NCI-H526 treated with DMSO at 0.1 percent for 48 hours (cell line): ENCODE data around the gene VCX3B.
"Not testable (repeated sequence)": the region's sequence is repeated elsewhere in the genome, so short reads cannot be mapped to it uniquely, and the experiment has no call there.

Experiments used
- DNase-seq: peaks from one replicate; lab custom pipeline; 2025; lab: John Stamatoyannopoulos, UW

Gene VCX3B

GRCh38 chrX:8464530-8464929, at the start of gene VCX3B:
VCX3B (plus strand) TSS chrX:8464830; CDS start chrX:8465451, 621 bp downstream.
- DNase-seq, result not testable (repeated sequence)

GRCh38 chrX:8418301-8418700, 46.3 kb upstream of the VCX3B start:
- DNase-seq, result no peak

- no peak for DNase-seq
Measured at GRCh38 chrX:8424912-8425311, 39.7 kb upstream of the VCX3B start.

GRCh38 chrX:8429692-8430249, 34.9 kb upstream of the VCX3B start:
- DNase-seq, result no peak

DNA sequence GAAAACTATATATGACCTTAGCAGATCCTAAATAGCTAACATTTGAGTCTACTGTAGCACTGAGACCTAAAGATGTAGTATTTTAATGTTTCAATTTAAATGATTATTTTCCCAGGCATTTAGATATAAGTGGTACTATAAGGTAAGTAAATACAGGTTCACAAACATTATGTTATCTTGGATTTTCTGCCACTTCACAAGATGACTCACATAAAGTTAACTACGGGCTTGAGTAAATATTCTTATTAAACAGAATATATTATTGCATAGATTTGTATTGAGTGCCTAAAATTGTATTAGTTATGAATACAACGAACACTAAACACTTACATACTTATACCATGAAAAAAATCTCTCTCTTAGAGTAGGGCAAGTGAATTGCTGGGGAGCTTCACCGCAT, 34.2 kb upstream of the VCX3B start:
- DNase-seq, result no peak

GRCh38 chrX:8432396-8432795, 32.2 kb upstream of the VCX3B start:
- no peak for DNase-seq

DNA sequence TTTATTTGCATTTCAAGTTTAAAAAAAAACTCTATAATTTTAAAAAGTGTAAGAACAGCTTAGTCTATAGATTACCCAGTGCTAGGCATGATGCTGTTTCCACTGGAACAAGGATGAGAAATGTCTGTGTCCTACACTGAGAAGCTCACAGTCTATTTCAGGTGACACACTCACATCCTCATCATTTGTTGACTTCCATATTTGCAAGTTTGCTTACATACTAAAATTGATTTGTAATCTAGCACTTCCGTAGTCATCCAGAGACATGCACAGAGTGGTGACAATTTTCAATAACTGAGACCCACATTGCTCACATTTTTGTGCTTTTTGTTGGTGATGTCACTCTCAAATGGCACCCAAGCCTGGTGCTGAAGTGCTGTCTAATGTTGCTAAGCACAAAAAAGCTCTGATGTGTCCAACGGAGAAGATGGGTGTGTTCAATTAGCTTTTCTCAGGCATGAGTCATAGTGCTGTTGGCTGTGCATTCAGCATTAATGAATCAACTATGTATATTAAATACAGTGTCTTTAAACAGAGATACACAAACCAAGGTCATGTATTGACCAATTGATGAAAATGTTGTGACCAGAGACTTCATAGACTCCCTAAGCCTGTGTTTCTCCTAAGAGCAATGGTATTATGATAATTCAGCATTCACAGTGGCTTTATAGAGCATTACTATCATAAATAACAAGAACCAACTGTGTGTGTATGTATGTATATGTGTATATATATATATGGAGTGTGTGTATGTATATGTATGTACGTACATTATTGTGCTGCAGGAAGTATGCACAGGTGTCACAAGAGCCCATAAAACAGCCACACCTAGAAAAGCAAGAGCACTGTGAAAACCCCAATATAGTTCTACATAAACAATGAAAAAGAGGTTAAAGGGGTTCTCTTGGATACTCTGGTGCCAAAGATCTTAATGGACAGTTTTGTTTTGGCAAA, 31.2 kb upstream of the VCX3B start:
- DNase-seq, result no peak

- no peak for DNase-seq
Measured at GRCh38 chrX:8447368-8447767, 17.3 kb upstream of the VCX3B start.

DNA sequence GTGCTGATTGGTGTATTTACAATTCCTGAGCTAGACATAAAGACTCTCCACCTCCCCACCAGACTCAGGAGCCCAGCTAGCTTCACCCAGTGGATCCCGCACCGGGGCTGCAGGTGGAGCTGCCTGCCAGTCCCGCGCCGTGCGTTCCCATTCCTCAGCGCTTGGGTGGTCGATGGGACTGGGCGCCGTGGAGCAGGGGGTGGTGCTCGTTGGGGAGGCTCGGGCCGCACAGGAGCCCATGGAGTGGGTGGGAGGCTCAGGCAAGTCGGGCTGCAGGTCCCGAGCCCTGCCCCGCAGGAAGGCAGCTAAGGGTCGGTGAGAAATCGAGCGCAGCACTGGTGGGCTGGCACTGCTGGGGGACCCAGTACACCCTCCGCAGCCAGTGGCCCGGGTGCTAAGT, 12.3 kb upstream of the VCX3B start:
- DNase-seq, result not testable (repeated sequence)

DNA sequence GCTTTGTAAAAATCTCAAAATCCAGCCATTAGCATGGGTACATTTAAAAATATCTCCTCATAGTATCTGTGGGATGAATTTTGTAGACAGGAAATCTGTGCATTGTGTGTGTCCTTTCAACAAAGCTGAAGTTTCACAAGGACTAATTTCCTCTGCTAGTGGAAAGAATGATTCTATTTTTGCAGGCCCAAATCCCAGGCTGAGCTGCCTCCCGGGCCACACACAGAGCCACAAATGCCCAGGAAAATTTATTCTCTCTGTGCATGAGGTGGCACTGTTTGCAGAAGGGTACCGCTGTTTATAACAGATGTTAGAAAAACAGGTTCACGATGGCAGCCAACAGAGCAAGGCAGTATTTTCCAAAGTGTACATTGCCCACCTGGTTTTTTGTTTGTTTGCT, 11.0 kb upstream of the VCX3B start:
- DNase-seq, result no peak

GRCh38 chrX:8455557-8455956, 9.1 kb upstream of the VCX3B start:
- no peak for DNase-seq

- DNase-seq, result no peak
Measured at GRCh38 chrX:8462488-8462887, 2.1 kb upstream of the VCX3B start.

GRCh38 chrX:8484360-8484949, 19.8 kb downstream of the VCX3B start:
- no peak for DNase-seq

- not testable (repeated sequence) for DNase-seq
Measured at GRCh38 chrX:8495036-8495435, 30.4 kb downstream of the VCX3B start.

- no peak for DNase-seq
Measured at GRCh38 chrX:8500203-8500602, 35.6 kb downstream of the VCX3B start.

DNA sequence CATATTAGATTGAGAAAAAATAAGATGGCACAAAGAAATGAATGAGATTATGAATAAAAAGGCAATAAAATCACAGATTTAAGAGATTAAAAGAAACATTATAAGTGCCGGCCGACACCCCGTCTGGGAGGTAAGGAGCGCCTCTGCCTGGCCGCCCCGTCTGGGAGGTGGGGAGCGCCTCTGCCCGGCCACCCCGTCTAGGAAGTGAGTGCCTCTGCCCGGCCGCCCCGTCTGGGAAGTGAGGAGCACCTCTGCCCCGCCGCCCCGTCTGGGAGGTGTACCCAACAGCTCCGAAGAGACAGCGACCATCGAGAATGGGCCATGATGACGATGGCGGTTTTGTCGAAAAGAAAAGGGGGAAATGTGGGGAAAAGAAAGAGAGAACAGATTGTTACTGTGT, 37.5 kb downstream of the VCX3B start:
- not testable (repeated sequence) for DNase-seq

DNA sequence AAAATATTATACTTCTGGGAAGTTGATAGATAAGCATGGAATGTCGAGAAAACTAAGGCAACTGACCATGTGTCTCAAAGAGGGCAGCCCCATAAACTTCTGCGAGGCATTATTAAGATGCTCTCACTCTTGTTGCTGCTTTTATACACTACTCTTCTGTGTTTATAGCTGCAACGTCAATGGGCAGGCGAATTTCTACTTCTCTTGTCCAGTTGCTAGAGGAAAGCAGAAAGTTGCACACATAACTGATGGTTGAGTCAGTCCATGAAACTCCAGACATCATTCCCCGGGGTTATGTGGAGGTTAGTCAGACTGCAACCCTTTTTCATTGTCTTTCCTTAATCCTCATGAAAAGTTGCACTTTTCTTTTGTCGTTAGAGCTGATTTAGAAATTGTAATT, 39.8 kb downstream of the VCX3B start:
- DNase-seq, result no peak
